OCI-LY3 (cell line): ENCODE measurements around the gene FAF2.

Experiments used
- CTCF ChIP-seq: fragments of 200-600, 300-600 bp; sonication (generic); IDR thresholded peaks from 2 replicates; pipeline ENCODE4 v1.5.1; 2014; ENCODE audit warnings: antibody characterized with exemption, low read length, low read depth
- EZH2phosphoT487 ChIP-seq: fragments of 200-600 bp; shearing (Covaris generic); IDR thresholded peaks from 2 replicates; pipeline ENCODE4 v1.6.1; 2018; ENCODE audit warnings: antibody characterized with exemption, mixed run types, low read depth

GRCh38 chr5:176486189-176486757 lies 38.1 kb downstream of the FAF2 start:
- TF ChIP-seq CTCF (no peak), EZH2phosphoT487 (no peak)
